Dermis lymphatic vessel endothelial cell (primary cell): ENCODE results near the gene PTPN21. TPM values are rescaled to one million over a fixed set of nuclear protein-coding genes. Genes with fewer than 3 reads are reported as not detected.

Experiments used
- total RNA-seq: library from RNA; depleted of rRNA; stranded (reverse); fragments of >200 nt; gene quantifications from 2 replicates; pipeline ENCODE4 v1.2.1, GENCODE V29; 2014

The PTPN21 gene
- total RNA-seq: 5.3 TPM in 2 replicates

DNA sequence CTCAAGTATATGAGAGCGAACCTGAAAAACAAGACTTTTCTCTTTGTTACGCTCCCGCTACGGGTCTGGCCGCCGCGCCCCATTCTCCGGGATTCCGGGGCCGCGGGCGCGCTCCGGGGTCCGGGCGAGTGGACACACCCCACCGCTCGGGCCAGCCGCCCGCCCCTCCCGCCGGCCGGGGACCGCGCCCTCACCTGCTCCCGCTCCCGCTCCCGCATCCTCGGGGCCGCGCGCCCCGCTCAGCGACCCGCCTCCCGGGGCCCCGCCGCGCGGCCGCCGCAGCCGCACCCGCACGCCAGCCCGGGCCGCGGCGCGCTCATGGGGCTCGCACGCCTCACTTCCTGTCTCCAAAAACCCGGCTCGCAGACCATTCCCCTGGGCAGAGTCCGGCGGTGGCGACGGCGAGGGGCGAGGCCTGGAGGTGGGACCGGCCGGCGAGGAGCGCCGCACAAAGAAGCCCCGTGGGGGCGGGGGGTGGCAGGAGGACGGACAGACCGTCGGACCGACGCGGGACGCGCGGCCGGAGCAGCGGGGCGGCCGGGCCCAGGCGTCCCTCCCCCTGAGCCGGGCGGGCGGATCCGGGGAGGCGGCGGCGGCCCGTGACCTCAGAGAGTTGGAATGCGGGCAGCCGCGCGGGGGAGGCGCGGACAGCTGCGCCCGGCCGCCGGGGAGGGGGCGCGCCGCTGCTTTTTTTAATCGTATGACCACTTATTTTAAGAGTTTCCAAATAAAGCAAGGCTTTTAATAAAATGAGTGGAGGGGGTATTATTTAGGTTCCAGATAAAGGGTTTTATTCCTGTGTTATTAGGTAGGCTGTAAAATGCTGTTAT lies at the start of gene PTPN21:
PTPN21 (minus strand) TSS at position 551 of the 830 bp plus-strand sequence. CDS start 4,590 bp downstream, outside the sequence.

DNA sequence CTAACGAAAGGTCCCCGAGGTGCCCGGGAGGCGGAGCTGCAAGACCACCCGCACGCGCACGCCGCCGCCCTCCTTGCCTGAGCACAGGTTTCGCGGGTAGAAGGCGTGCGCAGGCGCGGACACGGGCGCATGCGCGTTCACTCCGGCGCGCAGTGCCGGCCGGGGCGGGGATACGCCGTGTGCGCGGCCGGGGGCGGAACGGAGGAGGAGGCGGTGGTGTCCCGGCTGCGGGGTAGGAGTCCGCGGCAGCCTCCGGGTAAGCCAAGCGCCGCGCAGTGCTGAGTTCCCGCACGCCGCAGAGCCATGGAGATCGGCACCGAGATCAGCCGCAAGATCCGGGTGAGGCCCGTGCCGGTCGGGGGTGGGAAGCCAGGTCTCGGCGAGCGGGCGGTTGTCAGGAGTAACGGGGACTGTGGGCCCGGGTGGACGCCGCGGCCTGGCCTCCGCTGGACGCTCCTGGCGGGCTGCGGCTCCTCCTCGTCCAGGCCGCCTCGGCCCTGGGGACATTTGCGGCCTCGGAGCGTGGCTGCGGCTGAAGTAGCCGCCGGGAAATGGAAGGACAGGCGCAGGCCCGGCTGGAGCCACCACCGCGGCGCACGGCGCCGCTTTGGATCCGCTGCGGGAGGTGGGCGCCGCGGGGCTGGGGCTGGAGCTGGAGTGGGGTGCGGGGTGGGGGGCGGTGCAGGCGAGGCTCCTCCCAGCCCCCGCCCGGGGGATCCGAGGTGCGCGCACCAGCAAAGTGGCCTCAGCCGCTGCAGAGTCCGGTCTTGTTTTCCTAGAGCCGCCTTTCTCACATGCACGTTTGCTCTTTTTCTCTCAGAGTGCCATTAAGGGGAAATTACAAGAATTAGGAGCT lies 8.3 kb upstream of the PTPN21 start, which contains the start of gene ZC3H14:
ZC3H14 (plus strand) TSS at position 207 of the 856 bp plus-strand sequence; CDS start at position 304, 97 bp downstream.

Other genes starting within 250 kb of the PTPN21 start
- gene KCNK10, start 231.7 kb downstream of the PTPN21 start, total RNA-seq: not detected in 2 replicates
- 6.5 and 11.5 TPM in 2 replicates for gene SPATA7, start 169.3 kb downstream of the PTPN21 start, total RNA-seq
- gene ZC3H14, start 8.0 kb upstream of the PTPN21 start, total RNA-seq: 40.4 and 56.4 TPM in 2 replicates
- under 0.01 and 0.09 TPM in 2 replicates for gene EML5, start 237.9 kb upstream of the PTPN21 start, total RNA-seq